GM12878 (cell line): ENCODE data around the gene IPCEF1. TPM values are rescaled to one million over a fixed set of nuclear protein-coding genes. Genes with fewer than 3 reads are reported as not detected.

Source experiments
- ATAC-seq: fragments of 200-7000 bp; cut with Tn5 transposase; 3 replicates; pipeline ENCODE4 v1.9.1; 2020; ENCODE audit warnings: mild to moderate bottlenecking, moderate library complexity
- BruUV-seq: library from RNA; stranded (reverse); fragments of 400-500 nt; replicated peaks from 2 replicates; lab custom pipeline; 2021; lab: Mats Ljungman, UMichigan
- CTCF ChIA-PET: fragments of 300-600 bp; sonication (Branson Sonifier 250); formaldehyde crosslinking; extraction: SDS; loops from one replicate; lab custom pipeline; 2021; ENCODE audit warnings: inconsistent platforms; lab: Yijun Ruan, JAX
- POLR2A ChIA-PET: fragments of 350-600 bp; formaldehyde crosslinking; extraction: SDS; loops from one replicate; lab custom pipeline; 2021; ENCODE audit warnings: inconsistent platforms; lab: Charles Lee
- RAD21 ChIA-PET: fragments of 300-600 bp; sonication (Branson Sonifier 250); formaldehyde crosslinking; loops from one replicate; lab custom pipeline; 2023; ENCODE audit warnings: antibody characterized with exemption; ENCODE audit not compliant: unreplicated experiment; lab: Charles Lee
- SMC1A ChIA-PET: fragments of 300-600 bp; sonication (Branson Sonifier 250); formaldehyde crosslinking; loops from one replicate; lab custom pipeline; 2023; ENCODE audit not compliant: unreplicated experiment, uncharacterized antibody; lab: Charles Lee
- DNase-seq: peaks from one replicate; pipeline ENCODE4 v3.0.0-alpha.2; 2011; ENCODE audit warnings: low read depth, low spot score
- FAIRE-seq: peaks from 3 replicates; lab custom pipeline; 2011; peaks lifted over from hg19 to GRCh38; lab: Jason Lieb, UNC
- H2AFZ ChIP-seq: 2 replicates; pipeline ENCODE4 v1.6.0; 2011; ENCODE audit warnings: low read depth, low read length, control low read depth; ENCODE audit not compliant: control insufficient read depth
- H3K27ac ChIP-seq: 2 replicates; pipeline ENCODE4 v1.5.1; 2011; ENCODE audit warnings: control low read depth; ENCODE audit not compliant: control insufficient read depth, insufficient read depth
- H3K27me3 ChIP-seq, 2 experiments: replicated peaks in 1 of 2; 2 replicates each; pipeline versions ENCODE4 v1.6.0 to v1.6.1; 2011; ENCODE audit warnings: low read length in 1 of 2; ENCODE audit not compliant: control insufficient read depth in 2 of 2, insufficient read depth in 2 of 2
- H3K36me3 ChIP-seq, 2 experiments: 2 replicates each; pipeline ENCODE4 v1.5.1; 2011; ENCODE audit warnings: low read length in 1 of 2; ENCODE audit not compliant: control insufficient read depth in 2 of 2, insufficient read depth in 2 of 2
- H3K4me1 ChIP-seq: 2 replicates; pipeline ENCODE4 v1.6.1; 2011; ENCODE audit warnings: mild to moderate bottlenecking, low read length, moderate library complexity, mixed read lengths; ENCODE audit not compliant: control insufficient read depth, insufficient read depth
- H3K4me2 ChIP-seq: 2 replicates; pipeline ENCODE4 v1.6.0; 2011; ENCODE audit warnings: control low read depth; ENCODE audit not compliant: control insufficient read depth, insufficient read depth
- H3K4me3 ChIP-seq: fragments of 200-600 bp; sonication (generic); 2 replicates; pipeline ENCODE4 v1.5.1; 2016
- H3K79me2 ChIP-seq: 2 replicates; pipeline ENCODE4 v1.6.0; 2011; ENCODE audit warnings: low read length; ENCODE audit not compliant: control insufficient read depth, insufficient read depth
- H3K9ac ChIP-seq: 2 replicates; pipeline ENCODE4 v1.8.0; 2011; ENCODE audit warnings: low read length, control low read depth, mixed read lengths; ENCODE audit not compliant: control insufficient read depth, insufficient read depth
- H3K9me3 ChIP-seq: replicated peaks from 3 replicates; pipeline ENCODE4 v1.5.1; 2011; ENCODE audit warnings: mild to moderate bottlenecking, low read length; ENCODE audit not compliant: control insufficient read depth, insufficient read depth
- H4K20me1 ChIP-seq: 2 replicates; pipeline ENCODE4 v1.6.0; 2011; ENCODE audit not compliant: control insufficient read depth, insufficient read depth
- CREB1 ChIP-seq: IDR thresholded peaks from 2 replicates; pipeline ENCODE4 v1.6.1; 2012; ENCODE audit warnings: low read depth, mild to moderate bottlenecking, inconsistent platforms
- DPF2 ChIP-seq: fragments of 450-650 bp; IDR thresholded peaks from 2 replicates; pipeline ENCODE4 v1.6.1; 2017; ENCODE audit warnings: mild to moderate bottlenecking
- EED ChIP-seq: sonication (generic); IDR thresholded peaks from 2 replicates; pipeline ENCODE4 v1.6.1; 2016; ENCODE audit warnings: antibody characterized with exemption, low read depth
- FOXK2 ChIP-seq: fragments of 450-650 bp; IDR thresholded peaks from 2 replicates; pipeline ENCODE4 v1.6.1; 2017; ENCODE audit warnings: mild to moderate bottlenecking, moderate library complexity
- IRF5 ChIP-seq: fragments of 450-650 bp; IDR thresholded peaks from 2 replicates; pipeline ENCODE4 v1.6.1; 2017; ENCODE audit warnings: borderline replicate concordance
- MTA3 ChIP-seq: IDR thresholded peaks from 2 replicates; pipeline ENCODE4 v1.6.1; 2012; ENCODE audit warnings: low read length, inconsistent platforms, borderline replicate concordance
- MYC ChIP-seq: IDR thresholded peaks from 2 replicates; pipeline ENCODE4 v1.6.1; 2011; ENCODE audit warnings: mild to moderate bottlenecking, low read length, moderate library complexity, inconsistent platforms; ENCODE audit not compliant: insufficient read depth, insufficient replicate concordance, insufficient read length, severe bottlenecking
- NRF1 ChIP-seq: conservative IDR thresholded peaks from 2 replicates; pipeline ENCODE4 v1.6.1; 2011; ENCODE audit warnings: mild to moderate bottlenecking, low read depth, low read length, improper control_type of control experiment
- POLR2AphosphoS2 ChIP-seq: IDR thresholded peaks from 2 replicates; pipeline ENCODE4 v1.6.1; 2011; ENCODE audit warnings: low read depth, mild to moderate bottlenecking, low read length, improper control_type of control experiment, moderate library complexity
- RB1 ChIP-seq: fragments of 450-650 bp; formaldehyde crosslinking; IDR thresholded peaks from 2 replicates; pipeline ENCODE4 v1.6.1; 2017; ENCODE audit warnings: mild to moderate bottlenecking, borderline replicate concordance
- RCOR1 ChIP-seq: conservative IDR thresholded peaks from 2 replicates; pipeline ENCODE4 v1.6.1; 2012; ENCODE audit warnings: low read depth, low read length, improper control_type of control experiment
- RFX5 ChIP-seq: IDR thresholded peaks from 2 replicates; pipeline ENCODE4 v1.6.1; 2011; ENCODE audit warnings: low read depth, low read length, improper control_type of control experiment
- ZNF384 ChIP-seq: IDR thresholded peaks from 2 replicates; pipeline ENCODE4 v1.6.1; 2012; ENCODE audit warnings: low read depth, mild to moderate bottlenecking, low read length, improper control_type of control experiment, borderline replicate concordance
- WGBS: methylation state at CpG from one replicate; pipeline ENCODE4 v1.1.6; 2016; ENCODE audit warnings: low lambda C conversion rate; ENCODE audit not compliant: insufficient replicate concordance, insufficient coverage; ENCODE audit errors: missing lambda C conversion rate; 5-methylcytosine and 5-hydroxymethylcytosine counted together
- in situ Hi-C: fragments of 300-500 bp; cut with MboI; formaldehyde crosslinking; loops from 9 replicates; pipeline ENCODE4 v1.14.3; 2018; ENCODE audit warnings: mixed read lengths
- intact Hi-C: fragments of 100-400 bp; cut with micrococcal nuclease; formaldehyde crosslinking; loops from one replicate; pipeline ENCODE4 v1.14.2; 2022; ENCODE audit not compliant: unreplicated experiment
- polyA plus RNA-seq, 11 experiments: library from polyadenylated mRNA; depleted of rRNA in 4 of 11; unstranded in 6 of 11; stranded (reverse) in 5 of 11; fragments of >200 nt; fragmentation: Nextera tagmentation in 4 of 11; fragmentation: Illumina TruSeq in 1 of 11; extraction: Ambion mirVana in 4 of 11; extraction: Trizol in 1 of 11; gene quantifications; 1 replicate in 1 of 11; 2 replicates in 10 of 11; pipeline versions ENCODE4 v1.2.1 to v1.2.3, GENCODE V29; 2011 to 2016; ENCODE audit warnings: inconsistent platforms in 2 of 11, missing spikeins in 2 of 11, low read depth in 1 of 11
- total RNA-seq, 4 experiments: library from RNA; depleted of rRNA in 3 of 4; stranded (reverse); fragments of >200 nt in 3 of 4; fragmentation: Illumina TruSeq in 1 of 4; extraction: Trizol in 1 of 4; gene quantifications; 2 replicates each; pipeline versions ENCODE4 v1.2.1 to v1.2.3, GENCODE V29; 2013 to 2021

Gene IPCEF1
- total and polyA plus RNA-seq, 10 of the 15 experiments (the other 5 are each of a cell fraction or from before 2014, with no cell fraction given): 1.3 to 137 (median 4.2) TPM

DNA sequence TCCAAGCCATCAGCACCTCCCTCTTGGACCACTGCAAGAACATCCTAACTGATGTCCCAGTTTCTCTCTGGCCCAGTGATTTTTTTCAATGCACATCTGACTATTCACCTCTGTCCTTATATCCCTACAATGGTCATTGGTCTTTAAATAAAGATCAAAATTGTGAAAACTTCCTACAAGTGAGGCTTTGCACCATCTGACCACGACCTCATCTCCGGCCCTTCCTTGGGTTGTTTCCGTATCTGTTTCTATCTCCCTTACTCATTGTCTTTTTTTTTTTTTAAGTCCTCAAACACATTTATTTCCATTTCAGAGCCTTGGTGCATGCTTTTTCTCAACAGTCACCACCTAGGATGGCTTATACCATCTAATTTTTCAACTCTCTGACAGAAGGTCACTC lies 88.1 kb downstream of the IPCEF1 start:
- H3K9me3 ChIP-seq: no peaks in the 10 kb centered on the region; the same call in 1 of the 3 replicates
- no peak for DNase-seq
- H3K79me2 ChIP-seq: no peaks in the 10 kb centered on the region
- BruUV-seq: no TSS peak
- SMC1A ChIA-PET: interaction anchor here (1.1 to 1.6 kb wide), 6 partner anchors 15 to 110 kb away, joined by 3 to 5 read pairs (median 3); no protein-coding TSS in a partner anchor
- RAD21 ChIA-PET: interaction anchor here (1.5 kb wide), 1 partner anchor 8 kb away, joined by 6 read pairs; no protein-coding TSS in a partner anchor
- H4K20me1 ChIP-seq: no peaks in the 10 kb centered on the region
- intact Hi-C loops: no loop called here
- no peak for FAIRE-seq
- no peaks in the 10 kb centered on the region for H3K4me1 ChIP-seq
- no peak for TF ChIP-seq MTA3
- in situ Hi-C loops: no loop called here
- POLR2A ChIA-PET: no interaction called here
- H3K4me3 ChIP-seq: no peak overlapping the region
- no peak overlapping the region for H3K27ac ChIP-seq
- H3K9ac ChIP-seq: no peak overlapping the region
- no peak overlapping the region for H3K4me2 ChIP-seq
- no peak overlapping the region for H2AFZ ChIP-seq
- H3K27me3 ChIP-seq: no peaks in the 10 kb centered on the region
- ATAC-seq: no peak
- H3K36me3 ChIP-seq: no peaks in the 10 kb centered on the region
- WGBS: 85% methylated on average over 3 of the region's 3 CpGs
- CTCF ChIA-PET: interaction anchor here (3.1 to 4.9 kb wide), 2 partner anchors 7 to 111 kb away, joined by 9 to 59 read pairs; no protein-coding TSS in a partner anchor

GRCh38 chr6:154267508-154268106 lies 89.0 kb downstream of the IPCEF1 start:
- no peak overlapping the region for H3K4me3 ChIP-seq
- no peak overlapping the region for H2AFZ ChIP-seq
- RAD21 ChIA-PET: interaction anchor here (1.0 to 3.3 kb wide), 3 partner anchors 9 to 20 kb away, joined by 5 to 15 read pairs (median 6); no protein-coding TSS in a partner anchor
- no peaks in the 10 kb centered on the region for H3K4me1 ChIP-seq
- DNase-seq (no peak), FAIRE-seq (no peak), ATAC-seq (peak; percentile 47)
- POLR2A ChIA-PET: interaction anchor here (0.6 to 1.4 kb wide), 2 partner anchors 16 to 93 kb away, joined by 3 to 4 read pairs; no protein-coding TSS in a partner anchor
- H3K36me3 ChIP-seq: no peaks in the 10 kb centered on the region
- H3K9me3 ChIP-seq: no peaks in the 10 kb centered on the region; the same call in 1 of the 3 replicates
- H3K27me3 ChIP-seq: no peaks in the 10 kb centered on the region
- CTCF ChIA-PET: interaction anchor here (0.7 to 4.9 kb wide), 4 partner anchors 8 to 110 kb away, joined by 3 to 59 read pairs (median 8); no protein-coding TSS in a partner anchor
- TF ChIP-seq DPF2 (no peak), NRF1 (no peak), ZNF384 (no peak), CREB1 (no peak), MYC (no peak), POLR2AphosphoS2 (no peak), EED (no peak), IRF5 (no peak), FOXK2 (no peak), RB1 (no peak), RFX5 (no peak), RCOR1 (no peak)
- no peaks in the 10 kb centered on the region for H4K20me1 ChIP-seq
- no TSS peak for BruUV-seq
- SMC1A ChIA-PET: interaction anchor here (1.0 to 4.4 kb wide), 12 partner anchors 9 to 107 kb away, joined by 3 to 43 read pairs (median 4); no protein-coding TSS in a partner anchor
- no peak overlapping the region for H3K27ac ChIP-seq
- in situ Hi-C loops: no loop called here
- intact Hi-C loops: no loop called here
- 28% methylated on average over 3 of the region's 3 CpGs for WGBS
- H3K79me2 ChIP-seq: no peaks in the 10 kb centered on the region
- no peak overlapping the region for H3K9ac ChIP-seq
- no peak overlapping the region for H3K4me2 ChIP-seq
